Thyroid gland (tissue), 4 donors: ENCODE results near the gene SEMA5A.

Source experiments
- CTCF ChIP-seq, 6 experiments: fragments of 200-600 bp in 3 of 6; fragments of 450-650 bp in 3 of 6; sonication (generic) in 3 of 6; IDR thresholded peaks; one replicate each; pipeline ENCODE4 v1.5.1; 2016 to 2019; ENCODE audit warnings: antibody characterized with exemption in 6 of 6, mild to moderate bottlenecking in 2 of 6, inconsistent platforms in 1 of 6, moderate library complexity in 1 of 6
- POLR2A ChIP-seq, 2 donors: fragments of 450-650 bp; IDR thresholded peaks; one replicate each; pipeline ENCODE4 v1.6.1; 2017; ENCODE audit warnings: antibody characterized with exemption in 2 of 2, mild to moderate bottlenecking in 2 of 2, moderate library complexity in 1 of 2

DNA sequence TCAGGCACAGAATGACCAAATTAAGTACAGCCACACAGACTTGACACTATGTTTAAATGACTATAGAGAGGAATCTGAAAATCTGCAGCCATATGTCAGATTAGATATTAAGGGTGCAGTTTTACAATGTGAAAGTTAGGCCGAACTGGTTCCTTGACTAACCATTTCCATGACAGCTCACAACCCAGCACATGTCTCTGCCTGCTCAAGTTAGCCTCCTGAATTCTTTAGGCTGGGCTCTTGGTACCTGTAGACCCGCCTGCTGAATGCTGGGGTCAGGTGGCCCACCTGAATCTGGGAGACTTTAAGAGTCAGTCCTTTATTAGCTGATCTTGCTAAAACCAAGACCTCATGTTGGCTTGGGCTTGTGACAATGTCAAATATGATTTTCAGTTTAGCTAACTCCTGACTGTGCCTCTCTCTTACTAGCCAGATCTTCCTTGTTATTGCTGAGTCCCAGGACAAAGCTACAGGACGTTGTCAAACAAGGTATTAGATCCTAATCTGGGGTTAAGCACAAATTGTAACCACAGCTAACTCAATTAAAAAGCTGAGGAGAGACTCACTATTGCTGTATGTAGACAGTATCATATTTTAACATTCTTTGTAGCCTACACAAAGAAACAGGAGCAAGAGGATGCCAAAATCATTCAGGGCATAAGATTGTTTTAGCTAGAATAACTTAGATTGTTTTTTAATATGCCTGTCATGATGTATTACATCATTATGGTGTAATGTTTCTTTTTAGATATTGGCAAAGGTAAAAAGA lies 490.9 kb downstream of the SEMA5A start:
- TF ChIP-seq POLR2A (IDR thresholded peaks at IDR 0.05) = no peak
- TF ChIP-seq CTCF (IDR thresholded peaks at IDR 0.05) = no peak
